ENCODE results near the gene SIPA1L3.

SIPA1L3 gene

DNA sequence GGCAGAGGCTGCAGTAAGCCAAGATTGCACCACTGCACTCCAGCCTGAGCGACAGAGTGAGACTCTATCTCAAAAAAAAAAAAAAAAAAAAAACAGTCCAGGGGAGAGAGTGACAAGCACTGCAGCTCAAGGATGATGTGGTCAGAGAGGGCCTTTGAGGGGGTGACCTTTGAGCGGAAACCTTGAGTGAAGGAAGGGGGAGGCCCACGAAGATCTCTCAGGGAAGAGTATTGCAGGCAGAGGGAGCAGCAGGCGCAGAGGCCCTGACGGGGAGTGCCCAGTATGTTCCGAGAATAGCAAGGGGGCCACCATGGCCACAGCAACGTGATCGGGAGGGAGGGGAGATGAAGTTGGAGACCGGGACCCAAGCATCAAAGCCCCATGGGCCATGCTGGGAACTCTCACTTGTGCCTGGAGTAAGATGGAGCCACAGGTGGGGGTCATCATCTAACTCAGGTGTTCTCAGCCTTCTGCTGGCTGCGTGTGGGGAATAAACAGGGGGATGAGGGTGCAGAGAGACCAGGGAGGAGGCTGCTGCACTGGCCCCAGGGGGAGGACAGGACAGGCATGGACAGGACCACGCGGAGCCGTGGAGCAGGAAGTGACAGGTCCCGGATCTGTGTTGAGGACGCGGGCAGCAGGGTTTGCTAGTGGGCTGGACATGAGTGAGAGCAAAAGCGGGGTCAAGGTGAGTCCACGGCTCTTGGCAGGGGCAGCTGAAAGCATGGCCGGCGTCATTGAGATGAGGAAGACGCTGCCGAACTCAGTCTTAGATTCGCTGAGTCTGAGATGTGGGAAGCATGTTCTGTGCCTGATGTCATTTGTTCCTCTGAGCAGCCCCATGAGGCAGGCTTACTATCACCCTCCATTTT is 256.6 kb downstream of the SIPA1L3 start:
- DNase-seq = no peak

DNA sequence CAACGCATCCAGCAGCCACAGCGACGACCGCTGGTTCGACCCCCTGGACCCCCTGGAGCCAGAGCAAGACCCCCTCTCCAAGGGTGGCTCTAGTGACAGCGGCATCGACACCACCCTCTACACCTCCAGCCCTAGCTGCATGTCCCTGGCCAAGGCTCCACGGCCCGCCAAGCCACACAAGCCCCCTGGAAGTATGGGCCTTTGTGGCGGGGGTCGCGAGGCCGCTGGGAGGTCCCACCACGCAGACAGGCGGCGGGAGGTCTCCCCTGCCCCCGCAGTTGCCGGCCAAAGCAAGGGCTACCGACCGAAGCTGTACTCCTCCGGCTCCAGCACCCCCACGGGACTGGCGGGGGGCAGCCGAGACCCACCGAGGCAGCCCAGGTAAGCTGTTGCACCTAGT is 257.5 kb downstream of the SIPA1L3 start:
- DNase-seq = no peak

DNA sequence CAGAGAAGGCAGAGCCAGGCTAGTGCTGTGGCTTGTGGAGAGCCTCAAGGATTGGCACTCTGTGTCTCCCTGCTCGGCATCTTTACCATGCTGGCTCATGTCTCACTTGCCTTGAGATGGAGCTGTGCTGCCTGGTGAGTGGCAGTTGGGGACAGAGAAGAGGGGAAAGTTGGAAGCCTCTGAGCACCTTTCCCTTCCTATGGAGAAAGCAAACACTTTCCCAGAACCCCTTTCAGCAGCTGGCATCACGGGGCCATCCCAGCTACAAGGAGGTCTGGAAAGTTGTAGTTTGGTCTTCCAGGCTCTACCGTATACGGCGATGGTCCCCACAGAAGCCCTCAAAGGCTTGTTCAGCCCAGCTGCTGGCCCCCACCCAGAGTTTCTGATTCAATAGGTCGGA is 258.3 kb downstream of the SIPA1L3 start:
- no peak for DNase-seq

DNA sequence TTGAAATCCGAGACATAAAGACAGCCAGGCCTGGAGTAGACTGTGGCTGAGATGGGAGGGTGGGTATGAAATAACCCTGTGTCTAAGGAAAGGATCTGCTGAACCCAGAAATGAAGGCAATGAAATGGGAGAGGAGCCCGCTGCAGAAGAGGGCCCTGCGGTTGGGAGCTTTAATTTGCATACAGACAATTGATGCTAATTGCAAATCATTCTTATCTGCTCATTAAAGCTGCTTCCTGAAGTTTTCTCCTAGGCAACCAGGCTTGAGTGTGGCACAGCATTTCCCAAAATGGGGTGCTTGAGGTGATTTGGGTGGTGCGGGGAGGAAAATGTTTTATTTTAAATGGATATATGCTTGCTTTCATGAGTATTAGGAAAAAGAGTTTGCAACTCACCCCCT is 261.6 kb downstream of the SIPA1L3 start:
- no peak for DNase-seq

DNA sequence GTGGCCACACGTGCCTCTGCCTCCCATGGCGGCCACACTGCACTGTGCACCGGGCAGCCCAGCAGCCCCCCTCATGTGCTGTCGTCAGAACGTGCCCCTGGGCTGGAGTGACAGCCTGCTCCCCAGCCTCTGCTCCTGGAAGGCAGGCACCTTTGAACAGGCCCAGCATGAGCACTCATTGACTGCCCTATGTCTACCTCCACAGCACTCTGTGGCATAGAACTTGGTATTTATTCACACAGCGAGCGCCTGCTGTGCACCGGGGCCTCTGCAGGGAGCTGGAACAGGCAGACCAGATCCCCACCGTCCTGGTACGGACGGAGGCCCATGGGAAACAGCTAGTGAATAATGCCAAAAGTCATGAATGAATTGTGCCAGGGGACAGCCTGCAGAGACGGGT is 263.3 kb downstream of the SIPA1L3 start:
- no peak for DNase-seq

DNA sequence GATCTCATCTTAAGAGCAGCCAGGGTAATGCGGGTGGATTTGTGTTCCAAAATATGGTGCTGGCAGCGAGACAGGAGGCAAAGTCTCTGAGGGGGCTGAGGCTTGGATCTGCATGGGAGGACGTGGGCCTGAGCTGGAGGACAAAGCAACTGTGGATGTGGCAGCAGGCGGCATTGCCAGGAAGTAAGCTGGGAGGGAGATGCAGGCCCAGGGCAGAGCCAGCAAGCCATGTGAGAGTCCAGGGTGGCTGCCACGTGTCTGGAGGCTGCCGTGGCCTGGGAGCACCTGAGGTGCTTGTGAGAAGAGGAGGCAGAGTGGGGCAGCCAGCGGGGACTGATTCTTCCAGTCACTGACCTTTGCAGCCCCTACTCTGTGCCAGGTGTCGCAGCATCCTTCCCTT is 265.0 kb downstream of the SIPA1L3 start:
- no peak for DNase-seq

DNA sequence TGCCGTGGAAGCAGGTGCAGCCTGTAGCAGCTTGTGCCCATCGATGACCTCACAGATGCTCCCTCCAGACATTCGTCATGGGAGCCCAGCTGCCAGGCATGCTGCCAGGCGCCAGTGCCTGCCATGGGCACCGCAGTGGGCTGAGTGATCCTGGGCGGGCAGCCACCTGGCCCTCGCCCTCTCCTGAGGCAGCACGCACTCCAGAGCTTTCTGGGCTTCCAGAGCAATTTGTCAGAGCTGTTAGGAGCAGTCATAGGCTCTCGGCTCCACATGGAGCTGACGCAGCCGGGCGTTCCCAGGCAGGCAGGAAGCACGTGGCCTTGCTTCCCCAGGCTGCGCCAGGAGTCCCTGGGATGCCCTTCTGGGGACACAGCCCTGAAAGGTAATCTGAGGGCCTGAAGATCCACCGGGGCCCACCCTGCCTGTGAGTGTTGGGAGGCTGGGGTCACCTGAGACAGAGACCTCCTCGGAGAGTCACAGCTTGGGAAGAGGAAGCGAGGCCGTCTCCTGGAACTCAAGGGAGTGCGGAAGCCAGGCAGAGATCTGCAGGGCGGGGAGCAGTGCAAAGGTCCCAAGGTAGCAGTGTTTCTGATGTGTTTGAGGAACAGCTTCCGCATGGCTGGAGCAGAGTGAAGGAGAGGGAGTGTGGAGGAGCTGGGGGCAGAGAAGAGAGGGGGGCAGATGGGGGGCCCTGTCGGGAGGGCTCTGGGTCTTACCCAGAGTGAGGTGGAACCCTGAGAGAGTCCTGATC is 266.5 kb downstream of the SIPA1L3 start:
- DNase-seq = no peak

DNA sequence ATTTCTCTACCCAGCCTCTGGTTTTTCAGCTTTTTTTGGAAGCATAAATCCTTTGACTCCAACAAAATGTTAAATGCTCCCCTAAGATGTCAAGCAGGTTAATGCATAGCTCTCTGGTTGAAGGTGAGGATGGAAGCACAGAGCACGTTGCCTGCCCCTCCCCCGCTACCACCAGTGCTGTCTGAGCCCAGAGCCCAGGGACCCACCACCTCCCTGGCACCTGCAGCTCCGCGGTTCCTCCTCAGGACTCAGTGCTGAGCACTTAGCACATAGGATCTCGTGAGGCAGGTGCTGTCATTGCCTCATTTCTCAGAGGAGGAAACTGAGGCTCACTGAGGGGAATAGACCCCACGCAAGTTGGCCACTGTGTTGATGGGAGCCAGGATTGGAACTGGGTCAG is 268.4 kb downstream of the SIPA1L3 start:
- no peak for DNase-seq

DNA sequence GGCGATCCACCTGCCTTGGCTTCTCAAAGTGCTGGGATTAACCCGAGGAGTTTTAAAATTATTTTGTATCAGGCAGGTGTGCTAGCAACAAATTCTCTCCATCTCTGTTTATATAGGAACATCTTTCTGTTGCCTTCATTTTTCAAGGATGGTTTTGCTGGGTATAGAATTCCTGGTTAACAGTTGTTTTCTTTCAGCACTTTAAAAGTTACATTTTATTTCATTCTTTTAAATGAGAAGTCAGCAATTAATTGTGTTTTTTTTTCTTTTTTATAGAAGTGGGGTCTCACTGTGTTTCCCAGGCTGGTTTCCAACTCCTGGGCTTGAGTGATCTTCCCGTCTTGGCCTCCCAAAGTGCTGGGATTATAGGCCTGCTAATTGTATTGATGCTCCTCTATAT is 273.1 kb downstream of the SIPA1L3 start:
- no peak for DNase-seq

DNA sequence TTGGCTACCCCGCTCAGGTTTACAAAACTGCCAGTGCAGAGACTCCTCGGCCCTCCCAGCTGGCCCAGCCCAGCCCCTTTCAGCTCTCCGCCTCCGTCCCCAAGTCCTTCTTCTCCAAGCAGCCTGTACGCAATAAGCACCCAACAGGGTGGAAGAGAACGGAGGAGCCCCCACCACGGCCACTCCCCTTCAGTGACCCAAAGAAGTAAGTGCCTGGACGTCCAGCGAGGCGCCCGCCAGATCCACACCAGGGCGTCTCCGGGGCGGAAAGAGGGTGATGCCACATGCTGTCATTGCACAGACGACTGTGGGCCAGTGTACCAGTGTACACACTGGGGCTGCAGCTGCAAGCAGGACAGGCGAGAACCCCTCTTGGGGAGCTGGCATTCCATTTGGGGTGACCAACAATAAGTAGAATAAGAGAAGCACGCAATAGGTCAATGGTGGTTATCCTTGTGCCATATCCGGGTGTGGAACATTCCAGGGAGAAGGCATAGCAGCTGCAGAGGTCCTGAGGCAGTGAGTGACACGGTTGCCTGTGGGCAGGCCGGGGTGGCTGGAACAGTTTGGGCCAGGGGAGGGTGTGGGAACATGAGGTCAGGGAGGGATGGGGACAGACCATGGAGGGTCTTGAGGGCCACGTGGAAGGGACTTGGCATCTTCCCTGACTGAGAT is 275.7 kb downstream of the SIPA1L3 start:
- no peak for DNase-seq

DNA sequence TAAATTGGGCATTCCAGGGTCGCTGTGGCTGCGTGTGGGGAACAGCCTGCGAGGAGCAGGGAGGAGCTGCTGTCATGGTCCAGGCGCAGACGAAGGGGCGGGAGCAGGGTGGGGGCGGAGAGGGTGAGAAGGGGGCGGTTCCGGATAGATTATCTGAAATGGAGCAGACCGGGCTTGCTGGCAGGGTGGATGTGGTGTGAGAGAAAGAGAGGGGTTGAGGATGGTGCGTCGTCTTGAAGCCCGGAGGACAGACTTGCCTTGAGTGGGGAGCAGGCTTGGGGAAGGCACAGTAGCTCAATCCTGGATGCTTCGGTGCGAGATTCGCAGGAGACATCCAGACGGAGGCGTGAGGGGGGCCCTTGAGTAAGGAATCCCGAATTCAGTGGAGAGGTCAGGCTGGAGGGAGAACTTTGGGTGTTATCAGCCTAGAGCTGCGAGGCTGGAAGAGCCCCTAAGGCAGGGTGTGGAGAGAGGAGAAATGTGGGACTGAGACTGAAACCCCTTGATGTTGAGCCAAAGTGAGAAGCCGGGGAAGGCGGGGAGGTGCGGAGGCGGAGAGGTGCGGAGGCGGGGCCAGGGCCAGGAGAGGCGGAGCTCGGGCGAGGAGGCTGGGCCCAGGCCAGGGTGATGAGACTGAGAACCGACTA is 276.4 kb downstream of the SIPA1L3 start:
- no peak for DNase-seq

DNA sequence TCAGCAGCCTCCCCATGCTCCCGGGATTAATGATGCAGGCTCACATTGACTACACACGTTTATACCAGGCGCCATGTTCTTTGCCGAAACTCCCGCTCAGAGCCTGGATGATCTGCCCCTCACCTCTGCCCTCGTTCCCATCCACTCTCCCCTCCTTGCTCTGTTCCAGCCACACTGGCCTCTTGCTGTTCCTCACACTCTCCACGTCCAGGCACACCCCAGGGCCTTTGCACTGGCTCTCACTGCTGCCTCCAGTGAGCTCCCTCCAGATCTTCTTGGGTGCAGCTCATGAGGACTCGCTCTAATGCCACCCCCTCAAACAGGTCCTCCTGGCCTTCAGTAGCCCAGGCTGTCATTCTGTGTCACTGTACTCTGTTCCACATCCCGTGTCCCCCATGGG is 277.8 kb downstream of the SIPA1L3 start:
- no peak for DNase-seq

DNA sequence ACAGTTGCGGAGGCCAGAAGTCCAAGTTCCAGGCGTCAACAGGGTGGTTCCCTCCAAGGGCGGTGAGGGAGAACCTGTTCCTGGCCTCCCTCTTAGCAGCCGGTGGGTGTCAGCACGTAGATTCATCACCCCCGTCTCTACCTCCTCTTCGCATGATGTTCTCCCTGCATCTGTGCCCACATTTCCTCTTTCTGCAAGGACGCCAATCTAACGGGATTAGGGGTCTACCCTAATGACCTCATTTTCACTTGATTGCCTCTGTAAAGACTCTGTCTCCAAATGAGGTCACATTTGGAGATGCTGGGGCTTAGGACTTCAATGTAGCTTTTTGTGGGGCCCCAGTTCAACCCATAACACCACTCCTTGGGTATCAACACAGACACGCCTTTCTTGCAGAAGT is 278.6 kb downstream of the SIPA1L3 start:
- no peak for DNase-seq

DNA sequence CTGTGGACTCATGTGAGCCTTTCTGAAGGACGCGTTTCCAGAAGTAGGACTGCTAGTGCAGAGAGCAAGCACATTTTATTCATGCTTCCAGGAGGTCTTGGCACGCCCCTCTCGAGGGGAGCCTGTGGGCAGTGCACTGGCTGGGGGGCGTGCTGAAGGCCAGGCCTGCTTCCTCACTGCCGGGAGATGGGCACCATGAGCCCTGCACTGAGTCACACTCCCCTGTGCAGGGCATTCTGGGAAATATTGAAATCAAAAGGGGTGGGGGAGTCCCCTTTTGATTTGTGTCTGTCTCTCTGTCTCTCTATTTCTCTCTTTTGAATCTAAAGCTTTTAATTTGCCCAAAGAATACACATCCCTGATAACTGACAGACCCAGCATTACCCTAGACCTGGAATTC is 283.1 kb downstream of the SIPA1L3 start:
- DNase-seq = peak; percentile 8

DNA sequence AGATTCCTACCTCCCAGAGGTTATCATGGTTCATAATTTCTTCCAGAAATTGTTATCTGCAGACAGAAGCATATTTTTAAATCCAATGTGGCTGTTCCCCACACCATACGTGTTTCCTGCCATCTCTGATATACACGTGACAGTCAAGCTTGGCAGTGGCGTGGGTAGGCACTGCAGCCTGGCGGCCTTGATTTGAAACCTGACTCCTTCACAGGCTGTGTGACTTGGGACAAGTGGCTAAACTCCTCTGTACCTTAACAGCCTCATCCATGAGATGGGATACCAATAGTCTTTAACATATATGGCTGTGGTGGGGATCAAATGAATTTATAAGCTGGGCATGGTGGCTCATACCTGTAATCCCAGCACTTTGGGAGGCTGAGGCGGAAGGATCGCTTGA is 283.8 kb downstream of the SIPA1L3 start:
- no peak for DNase-seq

DNA sequence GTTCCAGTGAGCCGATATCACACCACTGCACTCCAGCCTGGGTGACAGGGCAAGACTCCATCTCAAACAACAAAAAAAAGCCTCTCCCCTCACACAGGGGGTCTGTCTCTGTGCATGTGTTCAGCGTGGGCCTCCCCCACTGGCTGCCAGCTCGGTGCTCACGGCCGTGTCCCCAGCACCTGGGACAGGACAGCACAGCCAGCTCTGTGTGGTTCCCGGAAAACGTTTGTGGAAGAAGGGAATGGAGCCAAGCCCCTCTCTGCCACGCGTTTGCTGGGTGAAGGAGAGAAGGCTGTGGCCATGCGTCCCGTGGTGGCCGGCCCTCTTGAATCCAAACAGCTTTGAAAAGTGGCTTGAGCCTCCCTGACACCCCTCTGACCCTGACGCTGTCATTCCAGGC is 284.7 kb downstream of the SIPA1L3 start:
- DNase-seq = no peak

DNA sequence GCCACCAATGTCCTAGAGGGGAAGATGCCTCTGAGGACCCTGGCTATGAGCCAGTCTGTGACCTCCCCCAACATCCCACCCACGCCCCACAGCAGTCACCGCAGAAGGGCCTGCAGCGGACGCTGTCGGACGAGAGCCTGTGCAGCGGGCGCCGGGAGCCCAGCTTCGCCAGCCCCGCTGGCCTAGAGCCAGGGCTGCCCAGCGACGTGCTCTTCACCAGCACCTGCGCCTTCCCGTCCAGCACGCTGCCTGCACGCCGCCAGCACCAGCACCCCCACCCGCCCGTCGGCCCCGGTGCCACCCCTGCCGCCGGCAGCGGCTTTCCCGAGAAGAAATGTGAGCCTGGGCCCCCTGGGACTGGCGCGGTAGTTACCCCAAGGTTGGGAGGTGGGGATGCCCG is 286.4 kb downstream of the SIPA1L3 start:
- DNase-seq = no peak

DNA sequence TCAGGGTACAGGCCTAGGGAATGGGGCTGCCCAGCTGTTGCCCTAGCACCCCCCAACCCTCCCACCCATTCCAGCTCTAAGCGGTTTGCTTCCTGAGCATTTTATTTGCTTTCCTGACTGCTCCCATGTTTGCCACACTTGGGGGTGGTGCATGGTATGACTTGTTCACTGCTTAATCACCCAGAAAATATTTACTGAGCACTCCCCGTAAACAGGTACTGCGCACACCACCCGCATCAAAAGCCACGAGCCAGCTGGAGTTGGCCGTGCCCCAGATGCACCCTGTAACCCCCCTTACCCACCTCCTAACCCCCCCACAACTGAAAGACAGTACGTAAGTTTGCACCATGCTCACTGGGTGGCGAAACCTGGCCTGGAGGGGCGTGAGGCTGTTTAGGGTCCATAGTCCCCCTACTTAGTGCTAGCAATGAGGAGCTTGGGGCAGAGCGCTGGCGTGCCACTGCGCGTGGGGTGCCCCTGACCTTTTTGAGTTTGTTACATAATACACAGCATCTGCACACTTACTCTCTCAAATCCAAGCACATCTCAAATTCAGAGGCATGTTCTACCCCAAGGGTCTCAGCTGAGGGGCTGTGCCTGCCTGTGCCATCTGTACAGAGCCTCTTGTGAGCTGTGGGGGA is 287.2 kb downstream of the SIPA1L3 start:
- DNase-seq = no peak

DNA sequence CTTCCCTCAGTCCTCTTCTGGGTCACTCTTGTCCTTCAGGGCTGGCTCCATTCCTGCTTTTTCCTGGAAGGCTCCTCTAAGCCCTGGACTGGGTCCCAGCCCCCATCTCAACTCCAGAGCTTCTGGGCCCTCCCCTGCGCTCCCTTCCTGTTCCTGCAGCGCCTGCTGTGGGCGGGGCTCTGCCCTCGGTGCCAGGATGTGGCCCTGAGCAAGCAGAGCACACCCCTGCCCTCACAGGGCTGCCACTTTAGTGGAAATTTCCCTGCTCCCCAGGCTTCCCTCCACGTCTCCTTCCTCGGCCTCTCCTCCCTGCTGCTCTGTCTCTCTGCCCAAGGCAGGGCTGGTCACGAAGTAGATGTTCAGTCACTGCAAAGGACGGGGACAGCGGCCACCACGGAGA is 288.2 kb downstream of the SIPA1L3 start:
- DNase-seq = no peak

DNA sequence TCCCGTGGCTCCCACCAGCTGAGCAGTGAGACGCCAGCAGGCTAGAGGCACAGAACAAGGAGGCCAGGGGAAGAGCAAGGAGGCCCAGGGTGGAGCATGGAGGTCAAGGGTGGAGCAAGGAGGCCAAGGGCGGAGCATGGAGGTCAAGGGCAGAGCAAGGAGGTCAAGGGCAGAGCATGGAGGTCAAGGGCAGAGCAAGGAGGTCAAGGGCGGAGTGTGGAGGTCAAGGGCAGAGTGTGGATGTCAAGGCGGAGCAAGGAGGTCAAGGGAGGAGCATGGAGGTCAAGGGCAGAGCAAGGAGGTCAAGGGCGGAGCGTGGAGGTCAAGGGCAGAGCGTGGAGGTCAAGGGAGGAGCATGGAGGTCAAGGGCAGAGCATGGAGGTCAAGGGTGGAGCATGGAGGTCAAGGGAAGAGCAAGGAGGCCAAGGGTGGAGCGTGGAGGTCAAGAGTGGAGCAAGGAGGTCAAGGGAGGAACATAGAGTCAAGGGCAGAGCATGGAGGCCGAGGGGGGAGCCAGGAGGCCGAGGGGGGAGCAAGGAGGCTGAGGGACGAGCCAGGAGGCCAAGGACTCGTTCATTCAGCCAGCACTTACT is 289.3 kb downstream of the SIPA1L3 start:
- DNase-seq = no peak

DNA sequence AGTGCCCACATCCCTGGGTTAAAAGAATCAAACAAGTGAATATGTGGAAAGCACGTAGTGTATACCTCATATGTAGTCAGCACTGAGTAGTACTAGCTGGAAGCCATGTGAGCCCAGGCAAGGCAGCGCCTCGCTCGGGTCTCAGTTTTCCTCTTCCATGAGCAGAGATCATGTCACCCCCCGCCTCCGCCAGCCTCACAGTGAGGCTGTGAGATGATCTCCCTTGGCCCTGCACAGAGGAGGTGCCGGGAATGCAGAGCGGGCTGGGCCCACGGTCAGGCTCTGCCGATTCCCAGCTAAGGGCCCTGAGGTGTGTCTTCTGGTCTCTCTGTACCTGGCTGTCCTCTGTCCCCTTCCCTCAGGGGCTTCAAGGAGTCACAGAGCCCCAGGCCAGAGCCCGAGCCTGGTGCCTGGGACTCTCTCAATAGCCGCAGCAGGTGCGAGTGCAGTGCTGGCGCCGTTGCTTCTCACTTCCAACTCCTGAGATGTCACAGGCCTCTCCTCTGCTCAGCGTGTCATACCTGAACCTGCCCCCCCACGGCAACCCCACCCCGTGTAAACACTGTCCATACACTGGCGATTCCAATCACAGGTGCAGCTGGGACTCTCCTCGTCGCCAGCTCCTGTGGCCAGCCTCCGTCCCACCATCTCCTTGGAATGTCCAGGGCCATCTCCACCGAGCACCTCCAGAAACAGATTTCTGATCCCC is 290.1 kb downstream of the SIPA1L3 start:
- DNase-seq = no peak

Measured in suppressor macrophage treated with lipopolysaccharide for 4 hours (primary cell).